ENCODE data around the gene SPTBN1. TPM values are rescaled to one million over a fixed set of nuclear protein-coding genes. Genes with fewer than 3 reads are reported as not detected.

Gene SPTBN1
- total RNA-seq, 1 experiment from 2014 or later: 146 TPM

DNA sequence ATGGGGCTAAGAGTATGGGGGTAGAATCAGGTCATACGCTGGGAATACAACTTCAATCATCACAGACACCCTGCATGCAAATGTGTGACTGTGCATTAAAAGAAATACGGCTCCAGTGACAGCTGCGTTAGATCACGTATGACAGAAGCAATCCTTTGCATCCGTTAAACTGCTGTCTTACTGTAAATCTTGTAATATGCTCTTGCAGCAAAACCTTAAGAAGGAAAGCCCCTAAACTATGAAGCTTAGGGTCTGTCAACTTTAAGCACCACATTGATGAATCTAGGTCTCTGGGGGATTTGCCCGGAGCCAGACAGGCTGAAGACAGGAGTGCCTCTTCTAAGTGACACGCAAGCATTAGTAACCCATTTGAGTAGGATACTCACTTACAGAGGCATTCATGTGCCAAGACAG lies 182.7 kb downstream of the SPTBN1 start:
- peak; percentile 90 for DNase-seq (ENCODE audit: low spot score)
- H3K36me3 ChIP-seq (ENCODE audit: insufficient read depth, low read length, poor library complexity, severe bottlenecking): peaks cover 19% of the 10 kb centered on the region
- BruUV-seq (replicated peaks): no TSS peak
- H3K4me3 ChIP-seq (ENCODE audit: low read depth, low read length, poor library complexity, severe bottlenecking): no peak overlapping the region
- intact Hi-C loops (cut with micrococcal nuclease; ENCODE audit: unreplicated experiment): loop anchor here (5.0 kb wide), 1 partner anchor 81 kb away; no protein-coding TSS in a partner anchor
- TF ChIP-seq EZH2 (IDR thresholded peaks at IDR 0.05; ENCODE audit: borderline replicate concordance, low read depth, low read length, poor library complexity, severe bottlenecking): no peak
- TF ChIP-seq, protein P1, sequence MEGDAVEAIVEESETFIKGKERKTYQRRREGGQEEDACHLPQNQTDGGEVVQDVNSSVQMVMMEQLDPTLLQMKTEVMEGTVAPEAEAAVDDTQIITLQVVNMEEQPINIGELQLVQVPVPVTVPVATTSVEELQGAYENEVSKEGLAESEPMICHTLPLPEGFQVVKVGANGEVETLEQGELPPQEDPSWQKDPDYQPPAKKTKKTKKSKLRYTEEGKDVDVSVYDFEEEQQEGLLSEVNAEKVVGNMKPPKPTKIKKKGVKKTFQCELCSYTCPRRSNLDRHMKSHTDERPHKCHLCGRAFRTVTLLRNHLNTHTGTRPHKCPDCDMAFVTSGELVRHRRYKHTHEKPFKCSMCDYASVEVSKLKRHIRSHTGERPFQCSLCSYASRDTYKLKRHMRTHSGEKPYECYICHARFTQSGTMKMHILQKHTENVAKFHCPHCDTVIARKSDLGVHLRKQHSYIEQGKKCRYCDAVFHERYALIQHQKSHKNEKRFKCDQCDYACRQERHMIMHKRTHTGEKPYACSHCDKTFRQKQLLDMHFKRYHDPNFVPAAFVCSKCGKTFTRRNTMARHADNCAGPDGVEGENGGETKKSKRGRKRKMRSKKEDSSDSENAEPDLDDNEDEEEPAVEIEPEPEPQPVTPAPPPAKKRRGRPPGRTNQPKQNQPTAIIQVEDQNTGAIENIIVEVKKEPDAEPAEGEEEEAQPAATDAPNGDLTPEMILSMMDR (conservative IDR thresholded peaks at IDR 0.05; ENCODE audit: low read depth, low read length): no peak
- POLR2A ChIA-PET (ENCODE audit: low non-redundant PET): no interaction called here
- no peaks in the 10 kb centered on the region for H3K9me3 ChIP-seq (ENCODE audit: low read depth, low read length, poor library complexity, severe bottlenecking)
- H3K27me3 ChIP-seq (replicated peaks; ENCODE audit: insufficient read depth, low read depth, low read length, poor library complexity): no peaks in the 10 kb centered on the region
- peak overlapping the region; percentile 65 for H3K27ac ChIP-seq (ENCODE audit: low read depth, low read length, poor library complexity, severe bottlenecking)
- peaks cover 69% of the 10 kb centered on the region for H3K4me1 ChIP-seq (ENCODE audit: insufficient read depth, low read length, poor library complexity, severe bottlenecking)
- CTCF ChIA-PET: no interaction called here

DNA sequence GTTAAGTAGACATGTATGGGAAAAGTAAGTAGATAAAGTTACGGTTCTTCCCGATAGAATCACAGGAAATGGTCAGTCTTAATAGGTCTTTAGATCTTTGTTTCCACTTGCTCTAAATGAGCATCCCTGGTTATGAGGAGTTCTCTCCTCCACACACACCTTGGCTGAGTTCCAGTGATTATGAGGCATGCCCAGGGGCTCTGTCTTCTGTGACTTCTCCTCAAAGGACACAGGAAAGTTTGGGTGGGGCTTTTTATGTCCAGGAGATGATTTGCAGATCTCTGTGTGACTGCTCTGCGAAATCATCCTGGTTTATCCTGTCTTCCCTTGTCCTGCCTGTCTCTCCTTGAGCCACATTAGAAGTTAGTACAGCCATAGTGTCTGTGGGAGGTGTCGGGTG lies 183.5 kb downstream of the SPTBN1 start:
- no peak for TF ChIP-seq EZH2 (IDR thresholded peaks at IDR 0.05; ENCODE audit: borderline replicate concordance, low read depth, low read length, poor library complexity, severe bottlenecking)
- TF ChIP-seq, protein P1 (conservative IDR thresholded peaks at IDR 0.05; ENCODE audit: low read depth, low read length): no peak
- POLR2A ChIA-PET (ENCODE audit: low non-redundant PET): no interaction called here
- peak; percentile 51 for DNase-seq (ENCODE audit: low spot score)
- BruUV-seq (replicated peaks): no TSS peak
- peak overlapping the region; percentile 65 for H3K27ac ChIP-seq (ENCODE audit: low read depth, low read length, poor library complexity, severe bottlenecking)
- CTCF ChIA-PET: no interaction called here
- intact Hi-C loops (cut with micrococcal nuclease; ENCODE audit: unreplicated experiment): loop anchor here (5.0 kb wide), 1 partner anchor 82 kb away; no protein-coding TSS in a partner anchor
- no peak overlapping the region for H3K4me3 ChIP-seq (ENCODE audit: low read depth, low read length, poor library complexity, severe bottlenecking)
- H3K36me3 ChIP-seq (ENCODE audit: insufficient read depth, low read length, poor library complexity, severe bottlenecking): peaks cover 20% of the 10 kb centered on the region
- H3K9me3 ChIP-seq (ENCODE audit: low read depth, low read length, poor library complexity, severe bottlenecking): no peaks in the 10 kb centered on the region
- H3K4me1 ChIP-seq (ENCODE audit: insufficient read depth, low read length, poor library complexity, severe bottlenecking): peaks cover 61% of the 10 kb centered on the region
- H3K27me3 ChIP-seq (replicated peaks; ENCODE audit: insufficient read depth, low read depth, low read length, poor library complexity): no peaks in the 10 kb centered on the region

DNA sequence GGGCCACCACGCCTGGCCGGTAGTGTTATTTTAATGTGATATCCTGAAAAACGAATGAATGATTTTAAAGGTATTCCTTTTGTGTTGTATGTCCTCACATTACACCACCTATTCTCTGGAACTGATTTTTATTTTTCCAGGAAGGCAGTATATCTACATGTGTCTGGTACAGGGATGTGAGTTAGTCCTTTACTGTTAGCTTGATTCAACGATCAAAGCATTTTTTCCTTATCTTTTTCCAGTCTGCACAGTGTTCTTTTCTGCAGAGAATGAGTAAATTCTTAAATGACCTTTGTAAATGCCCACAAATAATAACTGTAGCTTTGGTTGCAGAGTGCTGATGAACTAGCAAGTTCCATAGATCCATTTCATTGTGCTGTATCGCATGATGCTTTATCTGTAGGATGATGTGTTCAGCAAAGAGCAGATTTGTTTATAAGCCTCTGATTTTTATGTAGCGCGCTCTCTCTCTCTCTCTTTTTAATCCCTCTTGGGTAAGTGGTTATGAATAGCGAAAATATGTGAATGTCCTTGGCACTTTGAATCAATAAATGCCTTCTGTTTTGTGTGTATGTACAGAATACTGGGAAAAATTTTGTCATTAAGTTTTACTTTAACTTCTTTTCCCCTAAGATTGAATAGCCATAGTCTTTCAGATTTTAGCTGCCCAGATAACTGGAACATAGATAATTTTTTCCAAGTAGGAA lies 184.9 kb downstream of the SPTBN1 start:
- CTCF ChIA-PET: no interaction called here
- POLR2A ChIA-PET (ENCODE audit: low non-redundant PET): interaction anchor here (0.7 kb wide), 1 partner anchor 8 kb away, joined by 5 read pairs; no protein-coding TSS in a partner anchor
- BruUV-seq (replicated peaks): no TSS peak
- Histone ChIP-seq H3K4me3 (ENCODE audit: low read depth, low read length, poor library complexity, severe bottlenecking) (no peak overlapping the region), H3K9me3 (ENCODE audit: low read depth, low read length, poor library complexity, severe bottlenecking) (no peaks in the 10 kb centered on the region), H3K4me1 (ENCODE audit: insufficient read depth, low read length, poor library complexity, severe bottlenecking) (peaks cover 47% of the 10 kb centered on the region), H3K36me3 (ENCODE audit: insufficient read depth, low read length, poor library complexity, severe bottlenecking) (peaks cover 34% of the 10 kb centered on the region), H3K27me3 (replicated peaks; ENCODE audit: insufficient read depth, low read depth, low read length, poor library complexity) (no peaks in the 10 kb centered on the region), H3K27ac (ENCODE audit: low read depth, low read length, poor library complexity, severe bottlenecking) (no peak overlapping the region)
- intact Hi-C loops (cut with micrococcal nuclease; ENCODE audit: unreplicated experiment): no loop called here
- TF ChIP-seq, protein P1 (conservative IDR thresholded peaks at IDR 0.05; ENCODE audit: low read depth, low read length): no peak
- no peak for TF ChIP-seq EZH2 (IDR thresholded peaks at IDR 0.05; ENCODE audit: borderline replicate concordance, low read depth, low read length, poor library complexity, severe bottlenecking)
- no peak for DNase-seq (ENCODE audit: low spot score)

Measured in A673 (cell line).